ENCODE data around the gene SAMD15.
"Not testable (repeated sequence)": the region's sequence is repeated elsewhere in the genome, so short reads cannot be mapped to it uniquely, and the experiment has no call there.

The SAMD15 gene

GRCh38 chr14:77376771-77377501 lies at the start of gene SAMD15, which contains the start of gene TMED8:
Gene SAMD15, plus strand, starts transcription at chr14:77377379. Its CDS starts 40 bp downstream, at chr14:77377419.
Gene TMED8, minus strand, starts transcription at chr14:77377094. Its CDS starts 41 bp downstream, at chr14:77377053.
- peak; percentile 59 to 77 (median 69) for DNase-seq (ENCODE audit: low read depth in 2 of 3, low spot score in 1 of 3)

DNA sequence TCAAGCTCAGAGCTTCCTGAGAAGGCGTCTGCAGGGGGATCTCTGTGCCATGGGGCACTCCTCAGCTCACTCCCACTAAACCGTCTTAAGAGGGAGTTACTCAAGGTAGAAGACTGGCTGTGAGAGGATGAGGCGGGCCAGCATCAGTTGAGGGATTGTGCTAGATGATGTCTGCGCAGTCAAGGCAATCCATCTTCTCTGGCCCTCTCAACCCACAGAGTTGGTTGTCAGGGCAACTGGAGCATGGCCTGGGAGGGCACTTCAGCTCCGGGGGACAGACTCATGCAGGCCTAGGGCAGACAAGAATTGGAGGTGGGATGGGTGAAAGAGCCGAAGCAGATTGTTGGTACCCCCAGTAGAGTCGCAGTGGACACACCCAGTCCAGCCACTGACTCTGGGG lies 47.3 kb upstream of the SAMD15 start:
- no peak for DNase-seq (ENCODE audit: low read depth in 2 of 3, low spot score in 1 of 3)

GRCh38 chr14:77335576-77335975 lies 41.6 kb upstream of the SAMD15 start:
- no peak for DNase-seq (ENCODE audit: low read depth in 2 of 3, low spot score in 1 of 3)

DNA sequence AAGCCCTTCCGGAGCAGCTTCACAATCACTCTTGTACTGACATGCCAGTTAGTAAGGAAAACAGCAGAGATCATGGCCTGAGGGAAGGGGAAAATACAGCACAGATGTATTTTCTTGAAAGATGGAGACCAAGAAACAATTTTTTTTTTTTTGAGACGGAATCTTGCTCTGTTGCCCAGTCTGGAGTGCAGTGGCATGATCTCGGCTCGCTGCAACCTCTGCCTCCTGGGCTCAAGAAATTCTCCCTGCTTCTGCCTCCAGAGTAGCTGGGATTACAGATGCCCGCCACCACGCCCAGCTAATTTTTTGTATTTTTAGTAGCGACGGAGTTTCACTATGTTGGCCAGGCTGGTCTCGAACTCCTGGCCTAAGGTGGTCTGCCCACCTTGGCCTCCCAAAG lies 39.9 kb upstream of the SAMD15 start:
- not testable (repeated sequence) for DNase-seq (ENCODE audit: low read depth in 2 of 3, low spot score in 1 of 3)

DNA sequence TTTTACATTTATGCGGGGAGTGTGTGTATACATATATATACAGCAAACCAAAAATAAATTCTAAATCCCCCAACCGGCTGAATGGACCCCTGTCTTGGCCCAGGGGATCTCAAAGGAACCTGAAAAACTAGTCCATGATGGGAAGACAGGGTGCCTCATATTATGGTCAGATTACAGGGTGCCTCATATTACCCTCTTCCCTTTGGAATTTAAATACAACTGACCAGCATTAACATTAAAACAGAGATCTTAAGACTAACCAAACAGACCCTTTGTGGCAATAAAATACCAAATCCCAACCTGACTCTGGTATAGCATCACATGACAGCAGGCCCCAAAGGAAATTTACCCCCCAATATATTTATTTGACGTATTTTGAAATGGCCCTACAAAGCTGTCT lies 39.3 kb upstream of the SAMD15 start:
- no peak for DNase-seq (ENCODE audit: low read depth in 2 of 3, low spot score in 1 of 3)

- no peak for DNase-seq (ENCODE audit: low read depth in 2 of 3, low spot score in 1 of 3)
Observed at GRCh38 chr14:77338302-77338701, 38.9 kb upstream of the SAMD15 start.

- DNase-seq (ENCODE audit: low read depth in 2 of 3, low spot score in 1 of 3): no peak
Observed at GRCh38 chr14:77339407-77339806, 37.8 kb upstream of the SAMD15 start.

DNA sequence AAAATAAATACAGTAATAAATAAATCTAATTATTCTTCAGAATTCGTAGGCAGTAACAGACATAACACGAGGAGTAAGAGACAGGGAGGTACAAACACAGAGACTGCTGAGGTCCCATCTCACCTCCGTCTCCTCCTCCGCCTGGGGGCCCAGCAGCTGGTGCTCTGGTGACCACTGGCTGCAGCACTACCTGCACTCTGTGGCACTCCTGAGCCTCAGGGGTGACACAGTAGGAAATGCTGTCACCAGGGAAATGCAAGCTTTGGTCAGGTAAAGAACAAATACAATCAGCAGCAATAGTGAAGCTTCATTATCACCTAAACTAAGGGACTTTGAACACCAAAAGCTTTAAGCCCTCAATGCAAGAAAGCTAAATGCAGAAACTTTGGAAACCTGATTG lies 36.8 kb upstream of the SAMD15 start:
- no peak for DNase-seq (ENCODE audit: low read depth in 2 of 3, low spot score in 1 of 3)

DNA sequence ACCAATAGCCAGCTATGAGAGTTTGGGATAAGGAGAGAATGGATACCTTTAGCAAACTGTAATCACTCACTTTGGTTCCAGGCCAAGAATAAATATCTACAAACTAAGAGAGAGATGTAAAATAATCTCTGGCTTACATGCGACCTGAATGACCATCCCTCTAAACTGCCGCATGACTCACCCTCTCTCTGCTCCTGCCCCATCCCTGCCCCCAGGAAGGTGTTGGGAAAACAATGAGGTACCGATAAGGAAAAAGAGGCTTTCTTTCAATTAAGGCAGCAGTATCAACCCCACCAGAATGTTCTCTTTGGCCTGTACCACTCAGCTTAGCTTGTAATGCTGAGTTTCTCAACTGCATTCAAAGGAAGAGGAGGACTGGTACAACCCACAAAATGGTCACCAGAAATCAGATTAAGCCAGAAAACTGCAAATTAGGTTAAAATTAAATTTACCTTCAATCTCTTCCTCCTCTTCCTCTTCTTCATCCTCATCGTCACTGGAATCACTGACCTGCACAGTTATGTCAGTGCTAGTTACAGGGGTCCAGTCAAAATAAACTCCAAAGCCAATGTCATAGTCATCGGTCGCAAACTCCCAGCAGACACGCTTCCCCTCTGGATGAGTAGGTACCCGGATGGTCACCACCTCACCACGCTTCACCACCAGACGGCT lies 34.3 kb upstream of the SAMD15 start:
- no peak for DNase-seq (ENCODE audit: low read depth in 2 of 3, low spot score in 1 of 3)

GRCh38 chr14:77343662-77344061 lies 33.5 kb upstream of the SAMD15 start:
- no peak for DNase-seq (ENCODE audit: low read depth in 2 of 3, low spot score in 1 of 3)

DNA sequence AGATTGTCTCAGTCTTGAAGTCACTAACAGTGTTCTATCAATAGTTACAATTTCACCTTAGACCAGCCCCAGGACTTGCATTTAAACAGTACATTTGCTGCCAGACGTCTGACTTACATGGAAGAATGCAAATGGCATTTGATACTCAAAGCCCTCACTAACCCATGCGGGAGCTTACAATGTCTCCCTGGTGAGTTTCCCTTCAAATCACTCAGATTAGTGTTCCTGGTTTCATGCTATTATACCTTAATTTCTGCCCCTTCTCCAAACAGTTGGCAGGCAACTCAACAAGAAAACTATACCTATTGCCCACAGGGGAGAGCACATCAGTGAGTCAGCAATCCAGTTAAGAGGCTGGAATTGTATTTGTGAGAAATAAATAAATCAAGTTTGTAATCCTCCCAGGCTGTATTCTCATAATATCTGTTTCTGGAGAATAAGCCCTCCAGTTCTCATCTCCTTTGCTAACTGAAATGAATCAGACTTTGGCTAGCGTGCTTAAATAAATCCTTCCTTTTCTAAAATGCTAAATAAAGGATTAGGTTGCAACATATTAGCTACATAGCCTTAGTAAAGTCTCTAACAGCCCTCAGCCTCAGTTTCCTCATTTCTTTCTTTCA lies 32.7 kb upstream of the SAMD15 start:
- no peak for DNase-seq (ENCODE audit: low read depth in 2 of 3, low spot score in 1 of 3)

DNA sequence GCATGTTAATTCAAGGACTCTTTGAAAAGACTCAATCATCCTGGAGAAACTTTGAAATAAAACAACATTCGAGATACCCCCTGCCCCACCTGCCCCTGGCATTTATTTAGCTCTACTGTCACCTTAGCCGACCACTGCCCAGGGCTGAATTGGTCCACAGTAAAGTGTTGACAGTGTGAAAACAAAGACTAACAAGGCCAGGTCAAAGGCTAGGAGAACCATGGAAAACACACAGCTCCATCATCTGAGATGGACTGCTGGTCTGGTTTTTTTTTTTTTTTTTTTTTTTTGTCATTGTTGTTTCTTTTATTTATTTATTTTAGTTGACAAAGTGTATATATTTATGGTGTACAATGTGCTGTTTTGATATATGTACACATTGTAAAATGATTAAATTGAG lies 30.7 kb upstream of the SAMD15 start:
- no peak for DNase-seq (ENCODE audit: low read depth in 2 of 3, low spot score in 1 of 3)

DNA sequence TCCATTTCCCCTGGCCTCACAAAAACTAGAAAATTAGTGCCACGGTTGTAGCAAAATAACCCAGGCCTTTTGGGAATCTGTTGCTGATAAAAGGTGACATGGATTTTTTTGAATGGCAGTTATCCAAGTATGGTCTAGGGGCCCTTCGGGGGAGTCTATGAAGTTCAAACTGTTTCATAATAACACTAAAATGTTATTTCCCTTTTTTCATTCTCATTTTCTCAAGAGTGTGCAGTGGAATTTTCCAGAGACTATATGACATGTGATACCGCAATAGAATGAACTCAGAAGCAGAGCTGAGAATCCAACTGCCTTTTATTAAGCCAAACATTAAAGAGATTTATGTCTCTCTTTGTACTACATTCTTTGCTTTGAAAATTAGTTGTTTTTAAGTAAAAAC lies 29.4 kb upstream of the SAMD15 start:
- no peak for DNase-seq (ENCODE audit: low read depth in 2 of 3, low spot score in 1 of 3)

DNA sequence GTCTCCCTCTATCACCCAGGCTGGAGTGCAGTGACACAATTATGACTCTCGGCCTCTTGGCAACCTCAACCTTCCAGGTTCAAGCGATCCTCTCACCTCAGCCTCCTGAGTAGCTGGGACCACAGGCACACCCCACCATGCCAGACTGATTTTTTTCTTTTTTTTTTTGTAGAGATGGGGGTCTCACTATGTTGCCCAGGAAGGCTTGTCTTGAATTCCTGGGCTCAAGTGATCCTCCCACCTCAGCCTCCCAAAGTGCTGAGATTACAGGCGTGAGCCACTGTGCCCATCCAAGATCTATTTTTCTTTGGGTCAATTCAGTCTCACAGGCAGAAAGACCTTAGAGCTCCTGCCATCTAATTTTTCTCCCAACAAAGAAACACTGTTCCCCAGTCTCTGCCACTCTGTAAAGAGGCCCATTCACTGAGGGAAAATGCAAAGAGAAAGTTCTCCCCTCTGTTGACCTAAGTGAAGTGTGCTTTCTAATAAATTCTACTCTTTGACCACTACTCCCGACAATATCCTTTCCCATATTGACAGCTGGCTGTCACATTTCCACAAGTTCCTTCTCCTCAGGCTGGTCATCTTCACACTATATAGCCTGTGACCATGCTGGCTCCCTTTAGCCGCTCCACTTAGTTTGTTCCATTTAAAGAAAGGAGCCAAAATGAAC lies 23.6 kb upstream of the SAMD15 start:
- no peak for DNase-seq (ENCODE audit: low read depth in 2 of 3, low spot score in 1 of 3)

- no peak for DNase-seq (ENCODE audit: low read depth in 2 of 3, low spot score in 1 of 3)
Observed at GRCh38 chr14:77355811-77356210, 21.4 kb upstream of the SAMD15 start.

GRCh38 chr14:77356899-77357298 lies 20.3 kb upstream of the SAMD15 start:
- no peak for DNase-seq (ENCODE audit: low read depth in 2 of 3, low spot score in 1 of 3)

- DNase-seq (ENCODE audit: low read depth in 2 of 3, low spot score in 1 of 3): no peak
Observed at GRCh38 chr14:77359626-77360025, 17.6 kb upstream of the SAMD15 start.

GRCh38 chr14:77364146-77364545 lies 13.0 kb upstream of the SAMD15 start:
- DNase-seq (ENCODE audit: low read depth in 2 of 3, low spot score in 1 of 3): no peak

GRCh38 chr14:77369285-77369684 lies 7.9 kb upstream of the SAMD15 start:
- DNase-seq (ENCODE audit: low read depth in 2 of 3, low spot score in 1 of 3): no peak

DNA sequence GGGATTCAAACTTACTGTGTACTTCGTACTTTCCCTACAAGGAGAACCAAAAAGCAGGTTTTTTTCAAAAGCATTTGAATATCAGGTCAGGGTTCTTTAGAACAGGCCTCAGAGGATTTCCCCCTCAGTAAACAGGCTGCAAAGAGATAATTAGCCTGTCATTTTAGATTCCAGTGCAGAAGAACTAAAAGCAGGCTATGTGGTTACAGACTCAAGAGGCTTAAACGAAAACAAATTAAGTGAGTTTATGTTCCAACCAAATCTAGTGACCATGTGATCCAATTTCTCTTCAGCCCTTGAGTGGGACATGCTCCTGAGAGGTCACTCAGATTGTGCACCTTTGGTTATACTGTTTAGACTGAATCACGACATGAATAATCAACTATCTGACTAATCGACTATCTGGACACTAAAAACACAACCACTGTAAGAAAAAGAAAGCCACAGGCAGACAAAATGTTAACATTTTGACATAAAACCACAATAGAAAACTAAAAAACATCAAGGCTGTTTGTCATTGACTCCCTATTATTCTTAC lies 4.8 kb upstream of the SAMD15 start:
- no peak for DNase-seq (ENCODE audit: low read depth in 2 of 3, low spot score in 1 of 3)

DNA sequence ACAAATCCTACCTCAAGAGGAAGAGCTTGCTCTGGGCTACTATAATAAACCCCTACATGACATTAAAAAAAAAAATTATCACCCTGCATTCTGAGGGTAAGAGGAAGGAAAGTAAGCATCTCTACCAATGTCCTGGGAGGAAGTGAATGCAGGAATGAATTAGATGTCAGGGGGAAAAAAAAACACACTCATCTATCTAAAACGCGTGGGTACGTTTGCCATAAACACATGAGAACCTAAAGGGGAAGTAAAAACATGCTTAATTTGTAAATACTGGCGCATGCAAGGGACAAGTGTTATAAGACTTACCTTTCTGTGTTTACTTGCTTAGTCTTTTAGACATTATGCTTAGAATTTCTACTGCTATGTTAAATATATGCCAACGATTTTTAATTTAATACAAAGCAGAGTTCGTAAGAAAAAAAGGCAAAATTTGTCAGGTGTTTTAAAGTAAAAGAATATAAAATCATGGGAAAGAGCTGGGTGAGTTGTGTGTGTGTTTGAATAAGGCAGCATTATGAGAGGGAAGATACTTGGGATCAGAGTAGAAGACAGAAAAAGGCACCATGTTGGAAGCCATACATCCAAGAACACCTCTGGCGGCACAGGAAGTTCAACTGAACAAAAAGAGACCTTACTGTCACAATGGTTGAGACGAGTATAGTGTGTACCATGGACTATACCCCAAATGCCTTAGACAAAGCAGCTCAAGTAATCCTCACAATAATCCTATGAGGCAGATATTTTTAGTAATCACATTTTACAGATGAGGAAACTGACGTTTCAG lies 1.8 kb upstream of the SAMD15 start:
- DNase-seq (ENCODE audit: low read depth in 2 of 3, low spot score in 1 of 3): no peak
